ENCODE results near the gene CCDC187. TPM values are rescaled to one million over a fixed set of nuclear protein-coding genes. Genes with fewer than 3 reads are reported as not detected.

Gene CCDC187
- total RNA-seq, 1 experiment from 2014 or later: 0.05 TPM

DNA sequence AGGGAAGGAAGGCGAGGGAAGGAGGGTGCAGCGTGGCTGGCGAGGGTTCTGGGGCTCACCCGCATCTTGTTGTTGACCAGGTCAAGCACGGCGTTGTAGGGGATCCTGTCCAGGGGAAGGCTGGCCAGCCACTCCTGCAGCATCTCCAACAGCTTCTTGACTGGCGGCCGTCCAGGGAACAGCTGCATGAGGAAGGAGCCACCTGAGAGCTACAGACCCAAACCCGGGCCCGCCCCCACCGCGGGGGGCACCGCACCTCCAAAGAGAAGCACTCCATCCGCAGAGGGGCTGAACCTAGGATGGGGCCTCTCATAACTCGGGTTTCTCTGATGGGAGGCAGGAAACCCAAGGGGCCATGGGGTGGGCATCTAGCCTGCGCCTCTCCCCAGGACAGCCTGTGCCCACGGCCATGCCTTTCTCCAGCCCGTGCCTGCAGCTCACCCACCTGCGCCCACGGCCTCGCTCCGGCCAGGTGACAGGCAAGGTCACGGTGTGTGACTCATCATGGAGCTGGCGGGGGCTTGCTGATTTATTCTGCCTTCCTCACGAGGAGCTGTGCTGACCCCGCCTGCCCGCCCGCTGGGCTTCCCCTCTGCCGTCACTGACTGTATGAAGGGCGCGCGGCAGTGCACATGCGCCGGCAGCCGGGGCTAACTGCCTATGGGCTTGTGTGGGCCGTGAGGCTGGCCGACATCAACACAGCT lies 87.2 kb downstream of the CCDC187 start:
- no peak for DNase-seq (ENCODE audit: extremely low read depth, low read depth)

DNA sequence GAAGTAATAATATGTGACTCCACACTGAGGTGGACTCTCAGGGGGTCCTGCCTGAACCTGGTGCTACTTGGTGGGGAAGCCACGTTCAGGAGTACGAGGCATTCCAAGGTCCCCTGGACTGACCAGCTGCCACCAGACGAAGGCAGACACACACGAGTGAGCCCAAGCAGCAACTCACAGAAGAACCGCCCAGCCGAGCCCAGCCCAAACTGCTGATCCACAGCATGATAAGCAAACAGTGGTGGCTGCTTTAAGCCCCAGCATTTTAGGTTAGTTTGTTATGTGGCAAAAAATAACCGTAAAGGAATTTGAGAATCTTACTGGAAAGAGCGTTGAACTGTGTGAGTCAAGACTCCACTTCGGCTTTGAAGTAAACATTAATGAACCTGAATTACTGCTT lies 90.2 kb downstream of the CCDC187 start:
- no peak for DNase-seq (ENCODE audit: extremely low read depth, low read depth)

DNA sequence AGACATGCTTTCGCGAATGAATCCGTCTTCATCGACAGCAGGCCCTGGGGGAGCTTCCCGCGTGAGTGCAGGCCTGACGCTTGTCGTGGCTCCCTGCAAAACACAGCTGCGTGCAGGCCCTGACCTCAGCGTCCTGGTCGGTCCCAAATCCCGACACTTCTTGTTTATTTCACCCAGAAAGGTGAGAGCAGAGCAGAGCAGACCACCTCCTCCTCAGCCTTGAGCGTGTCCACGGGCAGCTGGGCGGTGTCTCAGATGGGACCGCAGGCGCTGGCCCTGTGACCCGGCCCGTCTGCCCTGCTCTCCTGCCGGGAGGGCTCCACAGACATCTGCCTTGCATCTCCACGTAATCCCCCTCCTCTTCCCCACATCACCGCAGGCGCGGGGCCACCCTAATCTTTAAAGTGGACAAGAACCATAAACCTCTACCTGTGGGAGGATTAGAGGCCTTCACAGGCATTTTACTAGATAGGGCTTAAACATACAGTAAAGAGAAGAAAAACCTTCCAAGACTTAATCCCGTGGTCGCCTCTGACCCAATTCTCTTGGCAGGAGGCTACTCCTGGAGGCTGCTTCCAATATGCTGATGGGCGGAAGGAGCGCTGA lies 91.4 kb downstream of the CCDC187 start:
- no peak for DNase-seq (ENCODE audit: extremely low read depth, low read depth)

DNA sequence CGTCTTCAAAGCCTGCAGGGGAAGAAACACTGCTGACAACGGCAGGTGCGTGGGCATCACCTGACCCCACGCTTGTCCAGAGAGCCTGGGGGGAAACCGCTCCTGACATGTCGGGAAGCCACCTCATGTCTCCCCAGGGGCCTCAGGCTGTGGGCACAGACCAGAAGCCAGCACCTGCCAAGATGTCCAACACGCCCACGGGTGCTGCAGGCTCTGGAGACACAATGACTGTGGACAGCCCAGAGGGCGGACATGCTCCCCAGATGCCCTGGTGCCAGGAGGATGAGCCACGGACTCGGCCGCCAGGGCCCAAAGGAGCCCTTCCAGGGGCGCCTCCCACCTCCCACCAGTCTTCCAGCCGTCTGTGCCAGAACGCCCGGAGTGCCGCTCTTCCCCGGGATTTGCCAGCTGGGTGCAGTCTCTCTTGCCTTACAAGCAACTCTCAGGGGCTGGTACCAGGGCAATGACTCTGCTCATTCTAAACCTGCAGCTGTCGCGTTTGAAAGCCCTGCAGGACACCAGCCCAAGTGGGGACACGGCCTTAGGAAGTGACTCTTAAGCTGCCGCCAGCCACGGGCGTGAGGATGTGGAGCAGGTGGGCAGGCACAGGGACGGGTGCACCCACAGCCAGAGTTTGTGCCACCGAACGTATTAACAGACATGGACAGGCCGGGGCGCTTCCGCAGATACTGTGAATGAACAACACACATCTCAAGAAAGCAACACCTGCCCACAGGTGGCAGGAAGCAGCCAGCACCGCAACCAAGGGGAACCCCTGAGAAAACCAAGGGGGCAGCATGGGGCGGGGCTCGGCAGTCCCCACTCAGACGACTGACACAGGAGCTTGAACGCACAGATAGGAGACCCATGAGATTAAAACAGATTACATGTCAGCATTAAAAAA lies 92.2 kb downstream of the CCDC187 start:
- no peak for DNase-seq (ENCODE audit: extremely low read depth, low read depth)

DNA sequence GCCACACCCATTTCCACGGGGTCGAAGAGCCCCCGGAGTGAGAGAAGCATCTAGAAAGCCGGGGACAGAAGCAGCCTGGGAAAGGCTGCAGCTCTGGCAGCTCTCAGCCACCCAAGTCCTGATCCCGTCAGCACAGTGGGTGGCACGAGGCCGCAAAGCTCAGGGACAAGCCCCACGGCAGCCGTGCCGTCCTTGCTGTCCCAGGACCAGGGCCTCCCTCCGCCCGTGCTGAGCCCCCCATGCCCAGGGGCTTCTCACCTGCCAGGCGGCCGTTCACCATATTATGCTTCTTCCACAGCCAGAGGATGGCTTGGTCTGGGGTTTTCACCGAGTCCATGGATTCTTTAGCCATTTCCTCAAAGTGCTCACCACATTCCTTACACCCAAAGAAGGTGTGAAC lies 92.9 kb downstream of the CCDC187 start:
- no peak for DNase-seq (ENCODE audit: extremely low read depth, low read depth)

DNA sequence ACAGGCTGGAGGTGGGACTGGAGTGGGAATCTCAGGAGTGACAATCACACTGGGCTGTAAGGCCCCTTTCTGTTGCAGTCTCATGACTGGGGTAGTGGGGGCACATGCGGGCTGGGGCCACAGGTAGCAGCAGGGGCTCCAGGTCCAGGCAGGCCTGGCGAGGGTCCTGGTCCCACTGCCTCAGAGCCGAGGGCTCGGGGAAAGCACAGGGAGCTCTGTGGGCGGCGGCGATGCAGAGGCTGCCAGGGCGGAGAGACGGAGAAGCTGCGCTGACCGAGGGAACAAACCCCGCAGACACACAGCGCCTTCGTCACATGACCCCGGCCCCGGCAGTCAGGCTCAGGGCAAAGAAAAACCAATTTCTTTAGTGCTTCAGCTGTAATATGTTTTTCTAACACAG lies 93.6 kb downstream of the CCDC187 start:
- DNase-seq (ENCODE audit: extremely low read depth, low read depth): no peak

DNA sequence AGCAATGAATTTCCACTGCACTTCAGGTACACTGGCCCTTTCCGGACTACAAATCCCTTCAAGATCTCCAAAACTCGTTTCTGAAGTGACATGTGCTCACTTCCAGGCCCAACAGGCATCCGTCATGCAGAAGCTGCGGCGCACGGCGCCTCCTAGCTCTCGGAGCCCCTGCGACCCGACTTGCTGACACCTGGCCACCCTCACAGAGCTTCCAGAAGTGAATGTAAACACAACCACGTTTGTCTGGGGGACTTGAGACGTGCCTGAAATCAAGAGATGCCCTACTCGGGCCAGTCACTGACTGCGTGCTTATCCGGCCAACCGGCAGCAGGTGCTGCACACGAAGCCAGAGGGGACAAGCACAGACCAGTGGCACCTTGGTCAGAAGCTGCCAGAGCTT lies 94.1 kb downstream of the CCDC187 start:
- DNase-seq (ENCODE audit: extremely low read depth, low read depth): no peak

DNA sequence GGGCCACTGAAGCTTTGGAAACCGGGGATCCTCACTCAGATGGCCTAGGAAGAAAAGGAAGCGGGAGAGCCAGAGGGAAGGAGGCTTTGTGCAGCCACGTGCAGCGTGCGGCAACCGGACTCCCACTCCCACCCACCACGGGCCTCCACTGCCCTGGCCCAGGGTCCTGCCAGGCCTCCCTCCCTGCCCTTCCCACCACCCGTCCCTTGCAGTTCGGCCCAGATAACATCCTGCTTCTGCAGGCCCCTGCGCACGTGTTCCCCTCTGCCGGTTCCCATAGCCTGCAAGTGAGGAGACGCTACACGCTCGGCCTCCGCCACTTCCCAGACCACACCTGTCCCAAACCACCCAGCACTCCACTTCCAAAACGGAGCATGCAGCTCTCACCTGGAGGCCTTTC lies 94.7 kb downstream of the CCDC187 start:
- no peak for DNase-seq (ENCODE audit: extremely low read depth, low read depth)

DNA sequence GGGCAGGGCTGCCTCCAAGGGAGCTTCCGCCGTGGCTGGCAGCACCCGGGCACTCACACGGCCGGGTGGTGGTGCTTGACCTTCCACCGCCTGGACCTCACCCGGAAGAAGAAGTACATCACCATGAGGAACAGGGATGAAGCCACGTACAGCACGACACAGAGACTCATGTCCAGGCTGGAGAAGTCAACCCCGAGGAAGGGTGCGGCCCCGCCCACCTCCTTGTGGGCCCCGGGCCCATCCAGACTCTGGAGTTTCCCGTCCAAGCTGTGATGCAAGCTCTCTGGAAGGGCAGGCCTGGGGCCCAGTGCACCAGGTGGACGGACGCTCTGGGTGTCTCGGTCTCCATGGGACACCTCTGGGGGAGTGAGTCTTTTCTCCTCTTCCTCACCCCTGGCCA lies 95.2 kb downstream of the CCDC187 start:
- no peak for DNase-seq (ENCODE audit: extremely low read depth, low read depth)

DNA sequence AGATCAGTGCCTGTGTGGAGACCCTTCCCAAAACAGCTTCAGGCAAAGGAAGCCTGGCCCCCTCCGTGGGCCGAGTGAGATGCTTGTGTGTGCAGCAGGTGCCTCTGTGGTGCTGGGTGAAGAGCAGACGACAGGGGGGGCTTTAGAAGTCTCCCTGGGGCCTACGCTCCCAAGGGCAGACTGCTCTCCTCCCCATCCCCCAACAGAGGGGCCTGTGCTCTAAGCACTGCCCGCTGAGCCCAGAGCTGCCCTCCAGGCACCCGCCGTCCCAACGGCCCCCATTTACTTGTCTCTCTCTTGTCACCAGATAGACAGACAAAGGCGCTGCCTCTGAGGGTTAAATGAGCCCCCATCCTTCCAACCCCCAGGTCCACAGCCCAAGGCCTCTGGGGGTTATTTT lies 96.3 kb downstream of the CCDC187 start:
- DNase-seq (ENCODE audit: extremely low read depth, low read depth): no peak

DNA sequence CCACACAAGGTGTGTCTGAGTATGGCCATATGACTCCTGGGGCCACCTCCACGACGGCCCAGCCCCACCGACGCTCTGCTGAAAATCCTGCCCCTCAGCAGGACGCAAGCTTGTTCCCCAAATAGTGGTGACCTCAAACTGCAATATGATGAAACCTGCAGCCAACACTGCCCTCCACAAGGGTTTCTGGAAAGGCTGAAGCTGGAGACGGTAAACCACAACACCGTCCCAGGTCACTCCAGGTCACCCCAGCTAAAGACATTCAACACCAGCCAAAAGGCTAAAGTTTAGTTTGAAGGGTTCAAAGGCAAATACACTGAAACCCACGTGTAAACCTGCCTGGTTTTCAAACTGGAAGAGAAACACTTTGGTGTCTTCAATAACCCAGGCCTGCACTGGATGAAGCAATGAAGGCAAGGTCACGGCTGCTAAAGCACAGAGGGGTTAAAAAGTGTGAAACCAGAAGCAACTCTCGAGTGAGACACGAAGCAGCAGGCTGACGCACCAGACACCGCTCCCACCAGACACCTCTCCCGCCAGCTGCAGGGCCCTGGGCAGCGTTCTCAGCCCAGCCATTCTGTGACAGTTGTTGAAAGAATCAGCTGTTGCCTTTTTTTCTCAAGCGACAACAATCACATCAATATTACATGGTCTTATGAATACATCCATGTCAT lies 97.2 kb downstream of the CCDC187 start:
- no peak for DNase-seq (ENCODE audit: extremely low read depth, low read depth)

DNA sequence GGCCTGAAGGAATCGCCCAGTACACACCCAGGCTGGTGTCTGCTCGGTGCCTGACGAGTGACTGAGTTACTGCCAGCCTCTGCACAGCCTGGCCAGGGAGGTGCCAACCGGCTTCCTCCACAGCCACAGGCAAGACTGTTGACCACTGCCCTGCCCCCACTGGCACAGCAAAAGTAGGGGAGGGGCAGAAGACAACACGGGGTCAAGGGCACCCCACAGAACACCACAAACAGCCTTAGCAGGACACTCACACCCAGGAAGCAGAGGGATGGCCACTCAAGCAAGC lies 98.2 kb downstream of the CCDC187 start:
- DNase-seq (ENCODE audit: extremely low read depth, low read depth): no peak

DNA sequence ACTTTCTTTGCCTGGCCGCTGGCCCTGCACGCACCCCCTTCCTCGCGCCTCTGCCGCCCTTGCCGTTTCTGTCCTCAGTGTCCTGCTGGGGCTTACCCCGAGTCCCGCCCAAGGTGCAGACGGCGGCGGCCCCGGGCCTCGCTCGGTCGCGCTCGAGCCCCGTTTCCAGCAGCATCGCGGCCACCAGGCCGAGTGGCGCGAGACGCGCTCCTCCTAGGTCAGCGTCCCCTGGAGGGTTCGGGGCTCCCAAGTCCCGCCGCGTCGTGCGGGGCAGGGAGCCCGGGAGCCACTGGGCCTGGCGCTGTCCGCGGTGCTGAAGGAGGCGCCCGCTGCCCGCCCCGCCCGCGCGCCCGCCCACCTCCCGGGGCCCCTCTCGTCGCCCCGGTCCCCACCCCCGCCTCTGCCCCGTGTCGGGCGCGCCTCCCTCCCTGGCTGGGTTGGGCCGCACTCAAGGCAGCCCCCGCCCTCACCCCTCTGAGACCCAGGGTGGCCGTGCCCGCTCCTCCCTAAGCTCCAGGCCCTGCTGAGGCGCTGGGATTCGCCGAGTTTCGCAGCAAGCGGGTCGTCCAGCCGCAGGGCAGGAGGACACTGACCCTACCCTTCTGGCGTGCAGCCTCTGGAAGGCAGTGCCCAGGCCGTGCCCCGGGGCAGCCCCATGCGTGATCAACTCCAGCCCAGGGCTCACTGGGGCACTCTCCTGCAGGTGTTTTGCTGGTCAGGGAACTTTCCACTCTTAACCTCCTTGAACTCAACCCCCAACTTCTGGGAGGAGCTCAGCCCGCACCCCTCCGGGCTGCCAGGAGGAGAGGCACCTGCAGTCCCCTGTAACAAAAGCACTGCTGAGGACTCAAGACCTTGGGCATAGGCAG lies 98.8 kb downstream of the CCDC187 start, which contains the start of gene LHX3:
TSS of gene LHX3 (minus strand) at position 291 of the 869 bp plus-strand sequence. CDS start at position 175, 116 bp downstream.
- no peak for DNase-seq (ENCODE audit: extremely low read depth, low read depth)

DNA sequence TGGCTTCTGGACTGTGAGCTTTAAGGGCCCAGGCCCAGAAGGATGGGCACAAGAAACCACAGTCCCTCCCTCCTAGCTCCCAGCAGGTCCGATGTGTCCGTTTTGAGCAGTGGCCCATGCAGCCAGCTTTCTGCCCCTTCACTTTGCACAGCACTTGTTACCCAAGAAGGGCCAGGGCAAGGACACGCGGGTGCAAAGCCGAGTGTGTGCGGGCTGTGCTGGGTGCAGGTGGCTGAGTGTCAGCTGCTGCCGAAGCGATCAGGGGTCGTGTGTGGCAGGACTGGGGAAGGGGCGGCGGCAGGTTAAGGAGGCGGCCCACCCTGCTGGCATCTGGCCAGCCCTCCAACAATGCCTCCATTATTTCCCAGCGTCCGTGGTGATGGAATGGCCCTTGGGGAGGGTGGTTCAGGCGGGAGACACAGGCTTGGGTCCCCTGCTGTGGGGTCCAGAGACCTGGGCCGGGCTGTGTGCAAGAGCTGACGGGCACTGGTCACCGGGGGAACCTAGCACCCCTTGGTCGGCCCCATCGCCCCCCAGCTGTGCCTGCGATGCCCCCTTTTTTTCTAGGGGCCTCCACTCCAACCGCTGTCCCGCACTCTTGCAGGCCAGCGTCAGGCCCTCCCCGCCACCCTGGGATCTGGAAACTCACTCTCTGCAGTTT lies 99.6 kb downstream of the CCDC187 start:
- DNase-seq (ENCODE audit: extremely low read depth, low read depth): no peak

DNA sequence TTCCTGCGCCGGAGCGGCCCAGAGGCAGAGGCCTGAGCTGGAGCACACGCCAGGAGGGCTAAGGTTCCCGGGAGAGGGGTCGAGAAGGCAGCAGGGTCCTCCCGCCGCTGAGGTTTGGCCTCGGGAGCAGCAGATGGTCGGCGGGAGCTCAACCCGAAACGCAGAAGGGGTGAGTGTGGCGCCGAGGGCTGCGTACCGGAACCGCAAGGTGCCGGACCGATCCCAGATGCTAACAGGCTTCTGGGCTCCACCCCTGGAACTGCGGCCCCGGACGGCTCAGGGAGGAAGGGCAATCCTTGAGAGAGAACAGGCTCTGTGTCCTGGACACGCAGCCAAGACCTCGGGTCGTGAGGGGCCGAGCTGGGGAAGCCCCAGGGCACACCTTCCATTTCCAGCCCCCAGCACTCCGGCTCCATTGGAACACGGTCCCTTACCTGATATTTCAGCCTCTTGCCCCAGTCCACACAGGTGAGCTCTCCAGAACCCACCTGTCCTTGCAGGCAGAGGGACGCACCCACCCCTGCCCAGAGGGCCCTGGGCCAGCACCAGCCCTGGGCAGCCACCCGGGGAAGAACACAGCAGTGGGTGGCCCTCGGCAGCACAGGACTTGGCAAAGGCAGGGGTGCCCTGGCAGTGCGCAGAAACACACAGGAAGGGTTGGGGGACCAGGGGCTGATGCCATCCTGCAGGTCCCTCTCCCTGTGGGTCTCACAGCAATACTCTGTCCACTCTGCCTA lies 100.3 kb downstream of the CCDC187 start:
- no peak for DNase-seq (ENCODE audit: extremely low read depth, low read depth)

DNA sequence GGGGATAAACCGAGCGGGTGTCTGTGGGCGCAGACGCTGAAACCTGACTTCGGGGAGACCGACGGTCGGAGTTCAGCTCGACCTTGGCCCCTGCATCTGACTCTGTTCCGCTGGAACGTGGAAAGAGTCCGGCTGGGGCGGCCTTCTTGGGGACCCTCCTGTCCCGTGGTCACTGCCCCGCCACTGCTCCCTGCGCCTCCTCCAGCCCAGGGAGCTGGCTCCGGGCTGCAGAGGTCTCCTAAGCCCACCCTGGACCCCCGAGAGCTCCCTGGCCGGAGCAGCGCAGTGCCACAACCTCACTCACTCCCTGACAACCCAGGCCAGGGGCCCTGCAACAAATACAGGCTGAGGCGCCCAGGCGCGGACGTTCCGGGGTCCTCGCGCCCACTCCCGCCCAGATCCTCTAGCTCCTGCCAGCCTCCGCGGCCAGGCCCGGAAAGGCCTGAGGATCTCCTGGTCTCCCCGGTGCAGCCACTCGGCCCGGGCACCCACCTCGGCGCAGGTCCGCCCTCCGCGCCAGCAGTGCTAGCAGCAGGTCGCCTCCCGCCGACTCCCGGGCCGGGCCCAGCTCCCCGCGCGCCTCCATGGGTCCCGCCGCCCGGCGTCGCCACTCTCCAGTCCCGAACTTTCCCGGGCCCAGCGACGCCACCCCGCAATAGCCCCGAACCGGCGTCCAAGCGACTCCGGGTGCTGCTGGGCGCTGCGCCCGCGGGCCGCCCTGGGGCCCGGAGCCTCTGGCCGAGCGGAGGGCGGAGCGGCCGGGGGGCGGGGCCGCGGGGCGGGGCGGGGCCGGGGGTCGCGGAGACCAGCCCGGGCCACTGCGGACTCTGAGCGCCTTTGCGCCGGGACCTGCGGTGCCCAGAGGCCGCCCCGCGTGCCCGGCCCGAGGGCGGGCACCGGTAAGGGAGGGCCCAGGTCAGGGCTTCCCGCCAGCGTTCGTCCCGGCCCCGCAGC lies 101.2 kb downstream of the CCDC187 start:
- no peak for DNase-seq (ENCODE audit: extremely low read depth, low read depth)

DNA sequence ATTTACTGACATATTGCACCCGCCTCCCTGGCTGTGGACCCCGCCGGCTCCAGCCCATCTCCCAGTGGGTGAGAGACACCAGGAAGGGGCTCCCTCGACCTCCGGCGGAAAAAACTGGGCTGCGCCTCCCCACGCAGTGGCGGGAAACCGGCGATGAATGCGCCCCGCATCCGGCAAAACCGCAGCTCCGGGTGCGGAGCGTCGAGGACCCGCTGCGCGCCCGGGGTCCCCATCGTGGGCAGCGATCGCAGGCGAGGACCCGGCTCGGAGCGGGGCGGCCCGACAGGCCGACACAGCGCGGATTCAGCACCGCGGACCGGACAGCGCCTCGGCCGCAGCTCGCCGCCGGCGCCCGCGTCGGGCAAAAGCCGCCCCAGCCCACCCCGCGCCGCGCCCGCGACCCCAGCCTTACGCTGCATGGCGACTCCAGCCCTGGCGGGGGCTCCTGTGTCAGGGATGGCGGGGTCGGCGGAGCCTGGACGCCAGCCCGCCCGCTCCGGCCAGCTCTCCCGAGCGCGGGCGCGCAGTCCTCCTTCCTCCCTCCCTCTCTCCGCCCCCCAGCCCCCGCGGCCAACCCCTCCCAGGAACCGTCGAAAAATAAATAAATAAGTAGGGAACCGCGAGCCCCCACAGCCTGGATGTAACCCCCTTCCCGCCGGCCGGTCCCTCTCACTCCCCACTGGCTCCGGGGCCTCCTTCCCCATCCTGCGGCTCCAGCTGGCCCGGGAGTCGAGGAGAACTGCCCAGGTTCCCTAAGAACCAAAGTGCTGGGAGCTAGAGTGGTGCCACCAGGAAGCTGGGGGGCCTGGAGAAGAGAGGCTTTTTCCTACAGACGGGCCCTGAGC lies 102.1 kb downstream of the CCDC187 start:
- DNase-seq (ENCODE audit: extremely low read depth, low read depth): no peak

Data from NCI-H460 (cell line).